ENCODE results near the gene BIRC3.
"Not testable (repeated sequence)": the region's sequence is repeated elsewhere in the genome, so short reads cannot be mapped to it uniquely, and the experiment has no call there.

Gene BIRC3

DNA sequence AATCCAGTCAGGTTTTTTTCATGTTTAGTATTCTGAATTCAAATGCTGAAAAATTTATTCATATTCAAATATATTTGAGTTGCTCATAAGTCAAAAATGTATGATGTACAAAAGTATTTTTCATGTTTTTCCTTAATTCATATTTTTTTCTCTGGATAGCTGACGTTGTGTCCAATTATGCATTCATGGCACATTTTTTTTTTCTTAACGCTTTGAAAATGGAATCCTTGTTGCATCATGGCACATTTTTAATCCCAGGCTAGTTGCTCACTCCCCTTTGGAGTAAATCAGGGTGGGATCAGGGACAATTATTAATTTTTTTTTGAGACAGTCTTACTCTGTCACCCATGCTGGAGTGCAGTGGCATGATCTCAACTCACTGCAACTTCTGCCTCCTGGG is 14.1 kb downstream of the BIRC3 start:
- POLR2A ChIA-PET: no interaction called here
- 100% methylated on average over 1 of the region's 2 CpGs for WGBS (ENCODE audit: insufficient coverage)
- DNase-seq: no peak

DNA sequence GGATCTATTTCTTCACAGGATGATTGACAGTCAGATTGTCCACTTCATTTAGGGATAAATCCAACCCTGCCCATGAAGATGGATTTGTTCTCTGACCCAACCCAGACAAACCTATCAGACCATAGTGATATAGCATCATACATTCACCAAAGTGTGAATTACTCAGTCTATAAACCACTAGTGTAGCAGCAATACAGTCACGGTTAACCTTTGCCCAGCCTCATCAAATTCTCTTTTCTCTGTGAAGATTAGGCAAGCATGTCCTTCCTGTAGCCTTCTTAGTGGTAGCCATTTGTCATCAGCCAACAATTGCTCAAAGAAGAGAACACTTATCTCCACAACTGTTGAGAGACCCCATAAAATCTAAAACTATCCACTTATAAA is 15.3 kb downstream of the BIRC3 start:
- Histone ChIP-seq H3K9me3 (ENCODE audit: control extremely low read depth in 1 of 5, control insufficient read depth in 4 of 5, insufficient read depth in 2 of 5, low read depth in 1 of 5, low read length in 4 of 5) (no peaks in the 10 kb centered on the region), H3K27me3 (replicated peaks in 2 of 5; ENCODE audit: control insufficient read depth in 4 of 5, insufficient read depth in 5 of 5, low read length in 4 of 5) (no peaks in the 10 kb centered on the region), H3K27ac (ENCODE audit: insufficient read depth in 1 of 2, low read depth in 1 of 2, low read length in 2 of 2, poor library complexity in 1 of 2, severe bottlenecking in 2 of 2) (no peak overlapping the region), H3K4me3 (ENCODE audit: control insufficient read depth in 1 of 7, extremely low read depth in 1 of 7, insufficient read depth in 4 of 7, low read depth in 2 of 7, low read length in 6 of 7) (no peak overlapping the region), H3K36me3 (ENCODE audit: control insufficient read depth in 4 of 4, insufficient read depth in 4 of 4, low read length in 3 of 4) (peaks cover 13 to 53% (median 16%) of the 10 kb centered on the region in 4 experiments), H3K4me1 (ENCODE audit: control extremely low read depth in 1 of 4, control insufficient read depth in 4 of 4, insufficient read depth in 4 of 4, low read length in 3 of 4) (no peaks in the 10 kb centered on the region)
- ChIA-PET POLR2A (no interaction called here), CTCF (interaction anchor here (1.0 to 3.1 kb wide), 4 partner anchors 9 to 163 kb away, joined by 3 to 9 read pairs (median 4); no protein-coding TSS in a partner anchor)
- no peak for DNase-seq
- WGBS (ENCODE audit: insufficient coverage): 89% methylated on average over 1 of the region's 1 CpG

More for the DNA sequence above, 14.1 kb downstream of the BIRC3 start:
- no peak overlapping the region for H3K27ac ChIP-seq (ENCODE audit: insufficient read depth in 1 of 2, low read depth in 1 of 2, low read length in 2 of 2, poor library complexity in 1 of 2, severe bottlenecking in 2 of 2)
- H3K9me3 ChIP-seq (ENCODE audit: control extremely low read depth in 1 of 5, control insufficient read depth in 4 of 5, insufficient read depth in 2 of 5, low read depth in 1 of 5, low read length in 4 of 5): no peaks in the 10 kb centered on the region
- no peaks in the 10 kb centered on the region for H3K4me1 ChIP-seq (ENCODE audit: control extremely low read depth in 1 of 4, control insufficient read depth in 4 of 4, insufficient read depth in 4 of 4, low read length in 3 of 4)
- H3K27me3 ChIP-seq (replicated peaks in 2 of 5; ENCODE audit: control insufficient read depth in 4 of 5, insufficient read depth in 5 of 5, low read length in 4 of 5): no peaks in the 10 kb centered on the region
- H3K4me3 ChIP-seq (ENCODE audit: control insufficient read depth in 1 of 7, extremely low read depth in 1 of 7, insufficient read depth in 4 of 7, low read depth in 2 of 7, low read length in 6 of 7): no peak overlapping the region
- CTCF ChIA-PET: no interaction called here
- peaks cover 13 to 55% (median 19%) of the 10 kb centered on the region in 4 experiments for H3K36me3 ChIP-seq (ENCODE audit: control insufficient read depth in 4 of 4, insufficient read depth in 4 of 4, low read length in 3 of 4)

DNA sequence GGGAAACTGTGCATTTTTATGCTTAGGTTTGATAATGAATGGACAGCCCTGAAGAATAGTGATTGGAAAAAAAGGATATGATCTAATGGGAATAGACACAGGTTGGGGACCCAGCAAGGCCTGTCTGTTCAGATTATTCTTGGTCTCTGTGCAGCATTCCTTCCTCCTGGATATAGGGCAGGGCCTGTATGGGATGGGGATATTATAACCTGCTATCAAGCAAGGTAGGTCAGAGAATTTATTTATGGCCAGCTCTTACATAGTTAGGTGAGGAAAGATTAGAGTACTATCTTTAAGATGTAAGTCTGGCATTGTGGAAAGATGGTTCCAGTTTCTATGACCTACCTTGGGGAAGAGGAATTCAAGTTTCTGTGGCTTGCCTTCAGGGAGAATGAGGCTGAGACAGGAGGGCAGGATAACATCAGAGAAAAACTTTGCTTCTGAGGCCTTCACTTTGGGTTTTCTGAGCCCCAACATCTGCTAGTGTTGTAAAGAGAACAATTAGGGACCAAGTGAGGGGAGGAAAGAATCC is 21.3 kb downstream of the BIRC3 start:
- peaks cover 0 to 9% (median 8%) of the 10 kb centered on the region in 4 experiments for H3K4me1 ChIP-seq (ENCODE audit: control extremely low read depth in 1 of 4, control insufficient read depth in 4 of 4, insufficient read depth in 4 of 4, low read length in 3 of 4)
- H3K36me3 ChIP-seq (ENCODE audit: control insufficient read depth in 4 of 4, insufficient read depth in 4 of 4, low read length in 3 of 4): peaks cover 0 to 26% (median 3%) of the 10 kb centered on the region in 4 experiments
- H3K4me3 ChIP-seq (ENCODE audit: control insufficient read depth in 1 of 7, extremely low read depth in 1 of 7, insufficient read depth in 4 of 7, low read depth in 2 of 7, low read length in 6 of 7): no peak overlapping the region
- ChIA-PET POLR2A (no interaction called here), CTCF (interaction anchor here (1.1 to 1.4 kb wide), 2 partner anchors 12 to 28 kb away, joined by 3 read pairs; no protein-coding TSS in a partner anchor)
- no peak for DNase-seq
- no peaks in the 10 kb centered on the region for H3K9me3 ChIP-seq (ENCODE audit: control extremely low read depth in 1 of 5, control insufficient read depth in 4 of 5, insufficient read depth in 2 of 5, low read depth in 1 of 5, low read length in 4 of 5)
- no peaks in the 10 kb centered on the region for H3K27me3 ChIP-seq (replicated peaks in 2 of 5; ENCODE audit: control insufficient read depth in 4 of 5, insufficient read depth in 5 of 5, low read length in 4 of 5)
- no peak overlapping the region for H3K27ac ChIP-seq (ENCODE audit: insufficient read depth in 1 of 2, low read depth in 1 of 2, low read length in 2 of 2, poor library complexity in 1 of 2, severe bottlenecking in 2 of 2)

DNA sequence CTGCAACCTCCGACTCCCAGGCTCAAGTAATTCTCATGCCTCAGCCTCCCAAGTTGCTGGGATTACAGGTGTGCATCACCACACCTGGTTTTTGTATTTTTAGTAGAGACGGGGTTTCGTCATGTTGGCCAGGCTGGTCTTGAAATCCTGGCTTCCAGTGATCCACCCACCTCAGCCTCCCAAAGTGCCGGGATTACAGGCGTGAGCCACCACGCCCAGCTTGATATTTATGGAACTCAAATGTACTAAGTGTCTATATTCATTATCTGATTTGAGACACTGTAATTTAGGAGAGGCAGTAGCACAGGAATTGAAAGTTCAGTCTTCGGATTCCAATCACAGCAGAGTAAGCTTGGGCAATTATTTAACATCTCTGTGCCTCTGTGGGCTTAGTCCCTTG is 24.0 kb downstream of the BIRC3 start:
- ChIA-PET CTCF (interaction anchor here (0.5 to 4.1 kb wide), 31 partner anchors 9 to 477 kb away, joined by 3 to 41 read pairs (median 6); partner anchors contain the start of gene BIRC3), POLR2A (interaction anchor here (0.6 to 1.1 kb wide), 4 partner anchors 15 to 182 kb away, joined by 3 to 4 read pairs (median 4); no protein-coding TSS in a partner anchor)
- H3K9me3 ChIP-seq (ENCODE audit: control extremely low read depth in 1 of 5, control insufficient read depth in 4 of 5, insufficient read depth in 2 of 5, low read depth in 1 of 5, low read length in 4 of 5); H3K27me3 ChIP-seq (replicated peaks in 2 of 5; ENCODE audit: control insufficient read depth in 4 of 5, insufficient read depth in 5 of 5, low read length in 4 of 5); DNase-seq; H3K4me3 ChIP-seq (ENCODE audit: control insufficient read depth in 1 of 7, extremely low read depth in 1 of 7, insufficient read depth in 4 of 7, low read depth in 2 of 7, low read length in 6 of 7): not testable (repeated sequence)
- Histone ChIP-seq H3K27ac (ENCODE audit: insufficient read depth in 1 of 2, low read depth in 1 of 2, low read length in 2 of 2, poor library complexity in 1 of 2, severe bottlenecking in 2 of 2) (peak overlapping the region in 1 of 2 experiments; percentile 45), H3K36me3 (ENCODE audit: control insufficient read depth in 4 of 4, insufficient read depth in 4 of 4, low read length in 3 of 4) (peaks cover 0 to 19% (median 3%) of the 10 kb centered on the region in 4 experiments), H3K4me1 (ENCODE audit: control extremely low read depth in 1 of 4, control insufficient read depth in 4 of 4, insufficient read depth in 4 of 4, low read length in 3 of 4) (peaks cover 7 to 17% (median 14%) of the 10 kb centered on the region in 4 experiments)
- 100% methylated on average over 4 of the region's 7 CpGs for WGBS (ENCODE audit: insufficient coverage)

DNA sequence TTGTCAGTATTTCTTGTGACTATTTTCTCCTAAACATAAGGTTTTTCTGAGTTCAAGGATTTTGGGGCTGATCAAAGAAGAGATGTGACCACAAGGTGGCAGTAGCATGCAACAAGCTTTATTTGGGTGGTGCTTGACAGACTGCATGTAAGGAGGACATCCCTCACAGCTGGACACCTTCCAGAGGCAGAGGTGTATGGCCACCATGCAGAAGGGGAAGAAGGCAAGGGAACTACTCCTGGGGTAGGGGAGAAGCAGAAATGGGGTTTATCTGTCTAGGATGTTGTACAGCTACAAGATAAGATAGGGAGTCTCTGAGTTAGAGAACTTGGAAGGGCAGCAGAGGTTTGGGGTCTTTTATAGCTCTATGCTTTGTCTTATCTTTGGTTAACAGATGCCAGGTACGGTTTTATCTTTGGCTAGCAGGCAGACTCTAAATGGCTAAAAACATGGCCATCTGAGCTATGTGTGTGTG is 24.6 kb downstream of the BIRC3 start:
- ChIA-PET POLR2A (interaction anchor here (0.6 to 1.3 kb wide), 7 partner anchors 15 to 181 kb away, joined by 3 to 5 read pairs (median 4); no protein-coding TSS in a partner anchor), CTCF (interaction anchor here (0.5 to 4.1 kb wide), 32 partner anchors 8 to 478 kb away, joined by 3 to 41 read pairs (median 6); partner anchors contain the start of gene BIRC3)
- WGBS (ENCODE audit: insufficient coverage): no CpG with 5 or more reads among the region's 1 CpG

DNA sequence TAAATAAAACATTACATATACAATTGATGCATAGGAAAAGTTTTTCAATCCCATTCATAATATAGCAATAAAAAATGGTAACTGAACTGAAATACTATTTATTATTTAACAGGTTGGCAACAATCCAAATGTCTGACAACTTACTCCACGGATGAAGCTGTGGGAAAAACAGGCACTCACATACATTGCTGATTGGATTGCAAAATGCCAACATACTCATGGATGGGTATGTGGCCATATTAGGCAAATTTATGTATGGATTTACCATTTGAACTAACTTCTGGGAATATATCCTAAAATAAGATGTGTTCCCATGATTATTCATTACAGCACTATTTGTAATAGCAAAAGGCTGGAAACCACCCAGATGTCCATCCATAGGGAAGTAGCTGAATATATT is 26.5 kb downstream of the BIRC3 start:
- ChIA-PET POLR2A (no interaction called here), CTCF (interaction anchor here (1.0 to 4.1 kb wide), 6 partner anchors 23 to 269 kb away, joined by 3 to 41 read pairs (median 3); no protein-coding TSS in a partner anchor)
- WGBS (ENCODE audit: insufficient coverage): no CpG with 5 or more reads among the region's 1 CpG
- Histone ChIP-seq H3K9me3 (ENCODE audit: control extremely low read depth in 1 of 5, control insufficient read depth in 4 of 5, insufficient read depth in 2 of 5, low read depth in 1 of 5, low read length in 4 of 5) (no peaks in the 10 kb centered on the region), H3K27ac (ENCODE audit: insufficient read depth in 1 of 2, low read depth in 1 of 2, low read length in 2 of 2, poor library complexity in 1 of 2, severe bottlenecking in 2 of 2) (no peak overlapping the region), H3K4me3 (ENCODE audit: control insufficient read depth in 1 of 7, extremely low read depth in 1 of 7, insufficient read depth in 4 of 7, low read depth in 2 of 7, low read length in 6 of 7) (no peak overlapping the region), H3K27me3 (replicated peaks in 2 of 5; ENCODE audit: control insufficient read depth in 4 of 5, insufficient read depth in 5 of 5, low read length in 4 of 5) (no peaks in the 10 kb centered on the region), H3K36me3 (ENCODE audit: control insufficient read depth in 4 of 4, insufficient read depth in 4 of 4, low read length in 3 of 4) (peaks cover 0 to 1% (median 0%) of the 10 kb centered on the region in 4 experiments), H3K4me1 (ENCODE audit: control extremely low read depth in 1 of 4, control insufficient read depth in 4 of 4, insufficient read depth in 4 of 4, low read length in 3 of 4) (peaks cover 15 to 29% (median 18%) of the 10 kb centered on the region in 4 experiments)
- DNase-seq: no peak

More for the DNA sequence above, 24.6 kb downstream of the BIRC3 start:
- no peak overlapping the region for H3K4me3 ChIP-seq (ENCODE audit: control insufficient read depth in 1 of 7, extremely low read depth in 1 of 7, insufficient read depth in 4 of 7, low read depth in 2 of 7, low read length in 6 of 7)
- H3K27ac ChIP-seq (ENCODE audit: insufficient read depth in 1 of 2, low read depth in 1 of 2, low read length in 2 of 2, poor library complexity in 1 of 2, severe bottlenecking in 2 of 2): peak overlapping the region in 1 of 2 experiments; percentile 45
- H3K27me3 ChIP-seq (replicated peaks in 2 of 5; ENCODE audit: control insufficient read depth in 4 of 5, insufficient read depth in 5 of 5, low read length in 4 of 5): no peaks in the 10 kb centered on the region
- H3K4me1 ChIP-seq (ENCODE audit: control extremely low read depth in 1 of 4, control insufficient read depth in 4 of 4, insufficient read depth in 4 of 4, low read length in 3 of 4): peaks cover 8 to 18% (median 15%) of the 10 kb centered on the region in 4 experiments
- DNase-seq: peak; percentile 95 to 98 (median 96)
- H3K36me3 ChIP-seq (ENCODE audit: control insufficient read depth in 4 of 4, insufficient read depth in 4 of 4, low read length in 3 of 4): peaks cover 0 to 14% (median 3%) of the 10 kb centered on the region in 4 experiments
- H3K9me3 ChIP-seq (ENCODE audit: control extremely low read depth in 1 of 5, control insufficient read depth in 4 of 5, insufficient read depth in 2 of 5, low read depth in 1 of 5, low read length in 4 of 5): no peaks in the 10 kb centered on the region

DNA sequence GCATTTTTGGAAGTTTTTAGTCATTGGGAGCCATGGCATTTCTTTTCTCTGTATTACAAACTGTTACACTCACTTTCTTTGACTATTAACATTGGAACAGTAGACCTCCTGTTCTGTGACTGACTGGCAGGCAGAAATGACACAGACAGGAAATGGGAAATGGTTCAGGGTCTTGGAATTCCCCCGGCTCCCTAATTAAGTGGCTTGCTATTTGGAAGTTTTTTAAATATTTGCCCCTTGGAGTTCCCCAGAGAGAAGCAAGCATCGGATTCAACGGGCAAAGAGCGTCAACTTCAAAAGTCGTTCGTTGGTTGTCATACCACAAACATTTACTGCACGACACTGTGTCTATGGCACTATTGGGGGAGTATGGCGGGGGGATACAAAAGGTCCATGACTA is 28.6 kb downstream of the BIRC3 start:
- CTCF ChIA-PET: interaction anchor here (1.0 to 2.1 kb wide), 5 partner anchors 21 to 267 kb away, joined by 3 to 9 read pairs (median 4); no protein-coding TSS in a partner anchor
- peak overlapping the region; percentile 95 to 98 for H3K27ac ChIP-seq (ENCODE audit: insufficient read depth in 1 of 2, low read depth in 1 of 2, low read length in 2 of 2, poor library complexity in 1 of 2, severe bottlenecking in 2 of 2)
- DNase-seq: peak in 1 of 3 donors; percentile 25
- peak overlapping the region in 6 of 7 experiments; percentile 91 to 98 (median 95) for H3K4me3 ChIP-seq (ENCODE audit: control insufficient read depth in 1 of 7, extremely low read depth in 1 of 7, insufficient read depth in 4 of 7, low read depth in 2 of 7, low read length in 6 of 7)
- peaks cover 18 to 34% (median 27%) of the 10 kb centered on the region in 4 experiments for H3K4me1 ChIP-seq (ENCODE audit: control extremely low read depth in 1 of 4, control insufficient read depth in 4 of 4, insufficient read depth in 4 of 4, low read length in 3 of 4)
- H3K27me3 ChIP-seq (replicated peaks in 2 of 5; ENCODE audit: control insufficient read depth in 4 of 5, insufficient read depth in 5 of 5, low read length in 4 of 5): no peaks in the 10 kb centered on the region
- peaks cover 2 to 10% (median 7%) of the 10 kb centered on the region in 4 experiments for H3K36me3 ChIP-seq (ENCODE audit: control insufficient read depth in 4 of 4, insufficient read depth in 4 of 4, low read length in 3 of 4)
- POLR2A ChIA-PET: interaction anchor here (0.6 to 1.8 kb wide), 5 partner anchors 27 to 58 kb away, joined by 3 to 9 read pairs (median 4); no protein-coding TSS in a partner anchor
- 58% methylated on average over 6 of the region's 8 CpGs for WGBS (ENCODE audit: insufficient coverage)
- H3K9me3 ChIP-seq (ENCODE audit: control extremely low read depth in 1 of 5, control insufficient read depth in 4 of 5, insufficient read depth in 2 of 5, low read depth in 1 of 5, low read length in 4 of 5): no peaks in the 10 kb centered on the region

All from common myeloid progenitor, CD34-positive (primary cell).